ENCODE data around the gene ADK.

- TF ChIP-seq CTCF (IDR thresholded peaks at IDR 0.05 in 4 of 5, conservative IDR thresholded peaks at IDR 0.05 in 1 of 5) (no peak), POLR2A (IDR thresholded peaks at IDR 0.05) (no peak)
Observed at GRCh38 chr10:74246495-74246894, 95.5 kb downstream of the ADK start.
